Heart left ventricle (tissue), 16 donors: ENCODE measurements around the gene ZNF524. TPM values are rescaled to one million over a fixed set of nuclear protein-coding genes. Genes with fewer than 3 reads are reported as not detected.

Source experiments
- ATAC-seq, 4 donors: fragments of 200-7000 bp; cut with Tn5 transposase; one replicate each; pipeline ENCODE4 v1.9.1; 2020 to 2022; ENCODE audit warnings: moderate library complexity in 4 of 4, mild to moderate bottlenecking in 3 of 4, moderate number of reproducible peaks in 1 of 4
- DNase-seq, 5 donors: peaks; one replicate each; pipeline ENCODE4 v3.0.0-alpha.2; 2020
- H3K27ac ChIP-seq, 12 donors: fragments of 200-600 bp; sonication (generic) in 4 of 12; one replicate each; pipeline versions ENCODE4 v1.5.0 to v1.8.0; 2016 to 2022; ENCODE audit warnings: mild to moderate bottlenecking in 2 of 12
- H3K27me3 ChIP-seq, 9 donors: fragments of 200-600 bp; sonication (generic) in 2 of 9; one replicate each; pipeline versions ENCODE4 v1.5.1 to v1.8.0; 2016 to 2022; ENCODE audit warnings: mild to moderate bottlenecking in 3 of 9
- H3K36me3 ChIP-seq, 9 donors: fragments of 200-600 bp; sonication (generic) in 2 of 9; one replicate each; pipeline versions ENCODE4 v1.5.0 to v1.8.0; 2018 to 2022; ENCODE audit warnings: mild to moderate bottlenecking in 2 of 9
- H3K4me1 ChIP-seq, 12 donors: fragments of 200-600 bp; sonication (generic) in 4 of 12; one replicate each; pipeline versions ENCODE4 v1.5.0 to v1.8.0; 2016 to 2022; ENCODE audit warnings: mild to moderate bottlenecking in 3 of 12
- H3K4me3 ChIP-seq, 12 donors: fragments of 200-600 bp; sonication (generic) in 4 of 12; one replicate each; pipeline versions ENCODE4 v1.5.0 to v1.8.0; 2017 to 2022; ENCODE audit warnings: mild to moderate bottlenecking in 9 of 12, moderate library complexity in 4 of 12
- H3K9me3 ChIP-seq, 12 donors: fragments of 200-600 bp; sonication (generic) in 4 of 12; one replicate each; pipeline versions ENCODE4 v1.5.0 to v1.8.0; 2016 to 2022; ENCODE audit warnings: mild to moderate bottlenecking in 1 of 12
- CTCF ChIP-seq, 12 donors: fragments of 200-600 bp; sonication (generic) in 4 of 12; IDR thresholded peaks; one replicate each; pipeline versions ENCODE4 v1.5.0 to v1.8.0; 2018 to 2022; ENCODE audit warnings: antibody characterized with exemption in 12 of 12, mild to moderate bottlenecking in 5 of 12
- POLR2A ChIP-seq, 2 donors: fragments of 450-650 bp; IDR thresholded peaks; one replicate each; pipeline ENCODE4 v1.6.1; 2017; ENCODE audit warnings: antibody characterized with exemption in 2 of 2, mild to moderate bottlenecking in 2 of 2, moderate library complexity in 2 of 2
- WGBS, 4 donors: extraction: QIAGEN DNeasy Blood & Tissue Kit in 2 of 4; methylation state at CpG; one replicate each; pipeline versions ENCODE4 v1.1.5 to v1.1.7; 2013 to 2018; 5-methylcytosine and 5-hydroxymethylcytosine counted together
- intact Hi-C, 10 donors: fragments of 100-400 bp; cut with DNase I; formaldehyde crosslinking; loops; one replicate each; pipeline versions ENCODE4 v1.11.1 to v1.14.2; 2022
- long read RNA-seq, 3 donors: library from polyadenylated mRNA; unstranded; transcript quantifications; one replicate each; pipeline ENCODE4 v2.0.0, GENCODE V29; 2020 to 2021
- polyA plus RNA-seq, 2 donors: library from polyadenylated mRNA; stranded (reverse); fragments of 200-250 nt; gene quantifications; one replicate each; pipeline ENCODE4 v1.2.3, GENCODE V29; 2013
- total RNA-seq, 9 donors: library from RNA; depleted of rRNA in 2 of 9; stranded (reverse); fragments of >200 nt in 2 of 9; fragmentation: NEBNext Ultra II Directional in 3 of 9; extraction: Animal tissue kit (Norgen Biotek cat#: 25700) in 3 of 9; gene quantifications; one replicate each; pipeline versions ENCODE4 v1.1.0 to v1.2.4, GENCODE V29; 2016 to 2023
- donor health status: ischemic (EF 13 %, LVEDD 7.1; RV severe dilation, severe dysfunction).
- donor health status: healthy with polysubstance abuse.
- donor health status: DM: no; HTN: yes; CAD: no.
- donor health status: DM: no; HTN: no; CAD: no.
- donor health status: ischemic (EF 25% LVEDD 6.9; RV normal size, moderate dysfunction).
- donor health status: ischemic (EF 25% LVEDD 5.7; RV mildly dilated, moderate dysfunction).
- donor health status: healthy.
- donor health status: DM: yes; HTN: yes; CAD: no.
- donor health status: ischemic (EF 35%, LVEDD 5.7; RV mildly dilated, moderate dysfunction).
- donor health status: nonischemic (EF 11% LVEDD 7.7; RV severe dilation, severe dysfunction).
- donor health status: DM: yes; HTN: yes; CAD: no.
- donor health status: PGD.
- donor health status: ischemic (EF 29% LVEDD 5.4; RV normal size, mild dysfunction).
- donor health status: nonischemic (EF 23%, LVEDD 6.1; RV moderate dilation, normal function).

ZNF524 gene
- total RNA-seq = 10 to 100 TPM; 11.0 to 34.7 (median 16.5) TPM
- polyA plus RNA-seq = 10 to 100 TPM; 30.6 to 33.9 TPM
- long read RNA-seq, donor 1, transcript ZNF524-201 (2 exons, 1,102 nt) = major isoform, 23 of 29 reads
- long read RNA-seq, donor 1, transcript ZNF524-203 (1 exons, 1,260 nt) = minor isoform, 6 of 29 reads
- long read RNA-seq, donor 1, partial matches to known transcripts = 0 of 29 reads
- long read RNA-seq, donor 1, other reads (novel, unspliced or antisense) = 0 of 29 reads
- long read RNA-seq, donor 2, transcript ZNF524-201 (2 exons, 1,102 nt) = major isoform, 19 of 26 reads
- long read RNA-seq, donor 2, transcript ZNF524-203 (1 exons, 1,260 nt) = minor isoform, 7 of 26 reads
- long read RNA-seq, donor 2, partial matches to known transcripts = 0 of 26 reads
- long read RNA-seq, donor 2, other reads (novel, unspliced or antisense) = 0 of 26 reads
- long read RNA-seq, donor 3, transcript ZNF524-203 (1 exons, 1,260 nt) = minor isoform, 11 of 36 reads
- long read RNA-seq, donor 3, transcript ZNF524-201 (2 exons, 1,102 nt) = major isoform, 25 of 36 reads
- long read RNA-seq, donor 3, partial matches to known transcripts = 0 of 36 reads
- long read RNA-seq, donor 3, other reads (novel, unspliced or antisense) = 0 of 36 reads

GRCh38 chr19:55599842-55600661 is at the start of gene ZNF524:
Gene ZNF524, plus strand, starts transcription at chr19:55600288. Its CDS starts 1,825 bp downstream, at chr19:55602113.
- Histone ChIP-seq H3K27ac (peak within 1 kb of the TSS; percentile 92 to 100 (median 99)), H3K36me3 (peaks cover 0 to 33% (median 25%) of the 10 kb centered on the region in 9 donors), H3K4me1 (peaks cover 3 to 30% (median 17%) of the 10 kb centered on the region in 12 donors), H3K9me3 (no peaks in the 10 kb centered on the region), H3K27me3 (no peaks in the 10 kb centered on the region), H3K4me3 (peak within 1 kb of the TSS; percentile 62 to 99 (median 86))
- DNase-seq = peak; percentile 89 to 93 (median 90)
- ATAC-seq = peak; percentile 63 to 74 (median 66)
- 0 to 1% (median 0%) methylated on average over 27 to 97 of the region's 97 CpGs for WGBS, 4 donors
- TF ChIP-seq POLR2A (IDR thresholded peaks at IDR 0.05) (no peak), CTCF (IDR thresholded peaks at IDR 0.05) (no peak)
- intact Hi-C loops = loop anchor here in 5 of 10 donors (2.0 to 10.0 kb wide), 7 partner anchors 32 to 455 kb away; partner anchors contain the start of genes SBK3 (in 2 of the 5), BRSK1 (in 1 of the 5), HSPBP1 (in 1 of the 5) and TNNT1 (in 1 of the 5)

GRCh38 chr19:55550321-55550650 is 49.8 kb upstream of the ZNF524 start:
- ATAC-seq = no peak
- TF ChIP-seq CTCF (IDR thresholded peaks at IDR 0.05) (no peak), POLR2A (IDR thresholded peaks at IDR 0.05) (no peak)
- 49 to 57% (median 53%) methylated on average over 7 of the region's 7 CpGs for WGBS, 4 donors

GRCh38 chr19:55552206-55552605 is 47.9 kb upstream of the ZNF524 start:
- H3K36me3 ChIP-seq = no peaks in the 10 kb centered on the region
- peaks cover 0 to 6% (median 0%) of the 10 kb centered on the region in 9 donors for H3K27me3 ChIP-seq
- peak in 1 of 5 donors; percentile 2 for DNase-seq
- no peak overlapping the region for H3K27ac ChIP-seq
- WGBS, 4 donors = 72 to 89% (median 83%) methylated on average over 5 of the region's 5 CpGs
- intact Hi-C loops = no loop called here
- no peak for TF ChIP-seq POLR2A (IDR thresholded peaks at IDR 0.05)
- no peak for TF ChIP-seq CTCF (IDR thresholded peaks at IDR 0.05)
- H3K4me1 ChIP-seq = peaks cover 0 to 25% (median 15%) of the 10 kb centered on the region in 12 donors
- ATAC-seq = no peak
- H3K4me3 ChIP-seq = no peak overlapping the region
- no peaks in the 10 kb centered on the region for H3K9me3 ChIP-seq

More at GRCh38 chr19:55550321-55550650, 49.8 kb upstream of the ZNF524 start:
- H3K27me3 ChIP-seq = peaks cover 0 to 6% (median 0%) of the 10 kb centered on the region in 9 donors
- H3K4me1 ChIP-seq = peaks cover 0 to 44% (median 29%) of the 10 kb centered on the region in 12 donors
- H3K36me3 ChIP-seq = no peaks in the 10 kb centered on the region
- peak overlapping the region in 3 of 12 donors; percentile 32 to 43 (median 37) for H3K4me3 ChIP-seq
- peak overlapping the region in 4 of 12 donors; percentile 49 to 80 (median 72) for H3K27ac ChIP-seq
- DNase-seq = no peak
- intact Hi-C loops = no loop called here
- no peaks in the 10 kb centered on the region for H3K9me3 ChIP-seq
